ENCODE results near the gene CPNE6. TPM values are rescaled to one million over a fixed set of nuclear protein-coding genes. Genes with fewer than 3 reads are reported as not detected.

The CPNE6 gene
- total and polyA plus RNA-seq, 2 of the 13 experiments (the other 11 are each of a cell fraction or from before 2014, with no cell fraction given), result not detected

GRCh38 chr14:24100982-24101494 lies 29.7 kb downstream of the CPNE6 start:
- CTCF ChIA-PET (ENCODE audit: low intra/inter-chr PET ratio, low total read pairs), result no interaction called here
- TF ChIP-seq KMT2A (CRISPR knock-in tag; IDR thresholded peaks at IDR 0.05) (no peak), ZNF720 (CRISPR knock-in tag; IDR thresholded peaks at IDR 0.05) (no peak), SNAPC5 (CRISPR knock-in tag; IDR thresholded peaks at IDR 0.05; ENCODE audit: borderline replicate concordance) (peak; percentile 8; the same call in 1 of the 2 replicates), MAFF (IDR thresholded peaks at IDR 0.05; ENCODE audit: low read depth, low read length) (no peak), POLR2G (IDR thresholded peaks at IDR 0.05; ENCODE audit: low read depth, low read length) (0 out of 2 replicates have a peak, but pooled peaks have one; percentile 12), TMF1 (CRISPR knock-in tag; IDR thresholded peaks at IDR 0.05; ENCODE audit: low read depth) (0 out of 2 replicates have a peak, but pooled peaks have one; percentile 47), PAF1 (CRISPR knock-in tag; IDR thresholded peaks at IDR 0.05) (peak; percentile 14; the same call in 1 of the 2 replicates), ZFP90 (CRISPR knock-in tag; IDR thresholded peaks at IDR 0.05; ENCODE audit: borderline replicate concordance) (no peak), ZNF337 (CRISPR knock-in tag; IDR thresholded peaks at IDR 0.05; ENCODE audit: borderline replicate concordance, low read depth) (no peak), ZNF510 (CRISPR knock-in tag; IDR thresholded peaks at IDR 0.05; ENCODE audit: low read depth) (no peak), ATF2 (CRISPR knock-in tag; IDR thresholded peaks at IDR 0.05) (peak; percentile 11; the same call in 1 of the 2 replicates), ZBTB33 (CRISPR knock-in tag; IDR thresholded peaks at IDR 0.05) (peak; percentile 64), ZSCAN20 (CRISPR knock-in tag; IDR thresholded peaks at IDR 0.05; ENCODE audit: borderline replicate concordance) (no peak), BRF2 (CRISPR knock-in tag; IDR thresholded peaks at IDR 0.05) (no peak), TOE1 (CRISPR knock-in tag; IDR thresholded peaks at IDR 0.05) (no peak), NR2C2 (CRISPR knock-in tag; IDR thresholded peaks at IDR 0.05; ENCODE audit: borderline replicate concordance) (no peak), ZHX1 (CRISPR knock-in tag; IDR thresholded peaks at IDR 0.05; ENCODE audit: low read depth) (no peak)

More at GRCh38 chr14:24100982-24101494, 29.7 kb downstream of the CPNE6 start:
- FAIRE-seq, result no peak
- Histone ChIP-seq H2AFZ (ENCODE audit: low read length) (no peak overlapping the region), H3K4me1 (ENCODE audit: insufficient read depth, low read length) (peaks cover 48% of the 10 kb centered on the region), H3K79me2 (ENCODE audit: insufficient read depth, low read length) (peaks cover 11% of the 10 kb centered on the region), H3K4me2 (ENCODE audit: low read depth, low read length) (no peak overlapping the region), H3K27ac (ENCODE audit: extremely low read length, insufficient read depth, low read length) (peak overlapping the region; percentile 10), H4K20me1 (ENCODE audit: insufficient read depth, low read length) (no peaks in the 10 kb centered on the region), H3K36me3 (replicated peaks in 1 of 2; ENCODE audit: control insufficient read depth in 1 of 2, insufficient read depth in 2 of 2, low read length in 2 of 2) (peaks cover 47 to 65% of the 10 kb centered on the region in 2 experiments), H3K27me3 (ENCODE audit: control insufficient read depth in 1 of 2, insufficient read depth in 2 of 2, low read length in 2 of 2) (no peaks in the 10 kb centered on the region), H3K9ac (ENCODE audit: insufficient read depth, low read depth, low read length) (no peak overlapping the region), H3K4me3 (replicated peaks in 1 of 3; ENCODE audit: insufficient read depth in 1 of 3, low read depth in 2 of 3, low read length in 3 of 3) (no peak overlapping the region), H3K9me3 (ENCODE audit: low read length) (no peaks in the 10 kb centered on the region; the same call in 1 of the 2 replicates)
- WGBS (ENCODE audit: low lambda C conversion rate), result 98% methylated on average over 3 of the region's 3 CpGs
- in situ Hi-C loops (cut with HindIII; ENCODE audit: extremely low pct_ligation_motif_present, low pct_unique_long_range_greater_than_20kb) (loop anchor here (25.0 kb wide), 1 partner anchor 1514 kb away; the partner anchor contains the start of genes ABHD4 and DAD1), intact Hi-C loops (cut with micrococcal nuclease; ENCODE audit: unreplicated experiment) (no loop called here)
- POLR2A ChIA-PET, result interaction anchor here (1.1 to 14.4 kb wide), 7 partner anchors 5 to 60 kb away, joined by 3 to 594 read pairs (median 133); partner anchors contain the start of genes DCAF11, EMC9, IRF9 and NRL
- no TSS peak for BruUV-seq (replicated peaks)
- DNase-seq (ENCODE audit: low spot score), result no peak
- ATAC-seq, result no peak

Measured in HepG2 (cell line).